Heart left ventricle (tissue), 13 donors: Measurements from ENCODE around the gene TMEM163.

Experiments used
- CTCF ChIP-seq, 12 donors: fragments of 200-600 bp; sonication (generic) in 4 of 12; IDR thresholded peaks; one replicate each; pipeline versions ENCODE4 v1.5.0 to v1.8.0; 2018 to 2022; ENCODE audit warnings: antibody characterized with exemption in 12 of 12, mild to moderate bottlenecking in 5 of 12
- POLR2A ChIP-seq, 2 donors: fragments of 450-650 bp; IDR thresholded peaks; one replicate each; pipeline ENCODE4 v1.6.1; 2017; ENCODE audit warnings: antibody characterized with exemption in 2 of 2, mild to moderate bottlenecking in 2 of 2, moderate library complexity in 2 of 2
- donor health status: ischemic (EF 13 %, LVEDD 7.1; RV severe dilation, severe dysfunction).
- donor health status: DM: no; HTN: yes; CAD: no.
- donor health status: DM: no; HTN: no; CAD: no.
- donor health status: ischemic (EF 25% LVEDD 6.9; RV normal size, moderate dysfunction).
- donor health status: ischemic (EF 25% LVEDD 5.7; RV mildly dilated, moderate dysfunction).
- donor health status: ischemic (EF 35%, LVEDD 5.7; RV mildly dilated, moderate dysfunction).
- donor health status: nonischemic (EF 11% LVEDD 7.7; RV severe dilation, severe dysfunction).
- donor health status: DM: yes; HTN: yes; CAD: no.
- donor health status: PGD.
- donor health status: ischemic (EF 29% LVEDD 5.4; RV normal size, mild dysfunction).
- donor health status: nonischemic (EF 23%, LVEDD 6.1; RV moderate dilation, normal function).

DNA sequence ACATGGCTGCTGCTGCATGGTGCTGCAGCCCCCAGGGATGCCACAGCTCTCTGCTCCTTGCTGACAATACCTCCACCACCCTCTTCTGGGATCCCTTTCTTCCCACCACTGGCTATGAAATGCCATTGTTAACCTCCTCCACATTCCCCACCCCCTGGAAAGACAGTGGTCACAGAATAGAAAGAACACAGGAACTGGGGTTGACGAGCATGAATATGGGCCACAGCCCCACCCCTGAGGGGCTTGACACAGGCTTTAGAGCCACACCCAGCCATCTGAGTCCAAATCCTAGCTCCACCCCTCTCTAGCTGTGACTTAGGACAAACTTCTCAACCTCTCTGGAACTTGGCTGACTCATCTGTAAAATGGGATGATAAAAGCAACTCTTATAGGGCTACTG, 47.3 kb downstream of the TMEM163 start:
- TF ChIP-seq CTCF (IDR thresholded peaks at IDR 0.05), result no peak
- no peak for TF ChIP-seq POLR2A (IDR thresholded peaks at IDR 0.05)
